Body of pancreas (tissue), 4 donors: ENCODE results near the gene FN3K.

Source experiments
- CTCF ChIP-seq, 7 experiments: fragments of 450-650 bp in 4 of 7; fragments of 200-600 bp in 3 of 7; sonication (generic) in 3 of 7; IDR thresholded peaks; one replicate each; pipeline ENCODE4 v1.5.1; 2016 to 2019; ENCODE audit warnings: antibody characterized with exemption in 7 of 7
- POLR2A ChIP-seq, 3 donors: fragments of 450-650 bp; IDR thresholded peaks; one replicate each; pipeline ENCODE4 v1.6.1; 2016; ENCODE audit warnings: antibody characterized with exemption in 3 of 3, mild to moderate bottlenecking in 2 of 3

DNA sequence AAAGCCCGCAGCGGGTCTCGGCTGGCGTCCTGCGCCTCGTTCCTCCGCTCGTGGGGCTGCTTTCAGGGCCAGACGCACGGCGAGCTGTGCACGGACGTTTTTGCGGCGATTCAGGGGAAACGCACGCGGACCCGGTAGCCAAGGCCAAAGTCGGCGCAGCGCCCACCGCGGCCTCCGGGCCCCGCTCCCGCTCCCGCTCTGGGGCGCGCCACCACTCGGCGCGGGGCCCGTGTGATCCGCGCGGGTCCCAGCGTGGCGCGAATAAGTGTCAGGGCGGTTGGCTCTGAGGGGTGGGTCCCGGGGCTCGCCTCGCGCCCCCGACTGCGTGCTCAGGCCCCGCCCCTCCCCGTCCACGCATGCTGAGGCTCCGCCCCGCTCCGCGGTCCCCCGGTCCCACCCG lies 15.8 kb downstream of the FN3K start:
- no peak for TF ChIP-seq CTCF (IDR thresholded peaks at IDR 0.05)
- no peak for TF ChIP-seq POLR2A (IDR thresholded peaks at IDR 0.05)
